ENCODE results near the gene ATXN1. TPM values are rescaled to one million over a fixed set of nuclear protein-coding genes. Genes with fewer than 3 reads are reported as not detected.

Gene ATXN1
- total and polyA plus RNA-seq, 2 of the 13 experiments (the other 11 are each of a cell fraction or from before 2014, with no cell fraction given), result 20.7 to 39.5 TPM

DNA sequence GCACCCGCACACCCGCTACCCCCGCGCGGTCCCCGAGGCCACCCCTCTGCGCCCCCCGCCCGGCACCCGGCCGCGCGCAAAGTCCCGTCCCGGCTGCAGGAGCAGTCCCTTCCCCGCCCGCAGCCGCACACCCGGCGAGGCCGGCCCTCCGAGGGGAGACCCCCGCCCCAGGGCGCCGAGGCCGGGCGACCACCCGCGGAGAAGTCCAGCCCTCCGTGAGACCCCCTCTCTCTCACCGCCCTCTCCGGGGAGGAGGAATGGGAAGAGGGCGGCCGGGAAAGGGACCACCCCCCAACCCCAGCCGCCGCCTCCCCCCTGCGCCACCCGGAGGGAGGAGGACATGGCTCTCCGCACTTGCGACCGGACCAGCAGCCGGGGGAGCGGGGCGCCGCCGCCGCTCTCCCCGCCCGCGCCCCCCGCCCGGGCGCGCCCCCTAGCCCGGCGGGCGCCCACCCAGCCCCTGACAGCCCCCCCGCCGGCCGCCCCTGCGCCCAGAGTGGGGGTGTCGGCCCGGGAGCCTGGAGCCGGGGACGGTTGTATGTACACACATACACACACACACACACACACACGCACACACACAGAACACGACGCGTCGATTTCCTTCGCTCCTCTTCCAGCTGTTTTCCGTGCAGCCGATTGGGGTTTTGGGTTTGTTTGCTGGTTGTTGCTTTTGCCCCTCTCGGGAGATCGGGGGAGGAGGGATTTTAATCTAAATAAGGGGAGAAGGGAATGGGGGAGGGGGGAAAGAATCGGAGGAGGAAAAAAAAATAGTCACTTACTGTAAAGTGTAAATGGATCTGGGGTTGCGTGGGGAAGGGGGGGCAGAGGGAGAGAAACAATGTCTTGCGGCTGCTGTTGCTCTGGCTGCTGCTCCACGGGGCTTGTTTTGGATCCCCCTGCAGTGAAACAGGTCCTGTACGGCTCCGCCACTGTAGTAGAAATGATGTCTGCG, at the start of gene ATXN1 (continued):
- 0 out of 2 replicates have a peak, but pooled peaks have one; percentile 6 for TF ChIP-seq DR1 (CRISPR knock-in tag; IDR thresholded peaks at IDR 0.05)
- peak; percentile 51; the same call in 1 of the 2 replicates for TF ChIP-seq HDAC1 (CRISPR knock-in tag; IDR thresholded peaks at IDR 0.05)
- TF ChIP-seq HNF1A (IDR thresholded peaks at IDR 0.05; ENCODE audit: low read depth), result no peak
- no peak for TF ChIP-seq HNF1A (CRISPR knock-in tag; IDR thresholded peaks at IDR 0.05; ENCODE audit: borderline replicate concordance)
- TF ChIP-seq ZNF749 (CRISPR knock-in tag; IDR thresholded peaks at IDR 0.05; ENCODE audit: borderline replicate concordance), result no peak
- no peak; the same call in 1 of the 2 replicates for TF ChIP-seq CREB1 (IDR thresholded peaks at IDR 0.05)
- no peak for TF ChIP-seq CREB1 (CRISPR knock-in tag; IDR thresholded peaks at IDR 0.05)
- no peak for TF ChIP-seq NCOA5 (CRISPR knock-in tag; IDR thresholded peaks at IDR 0.05)
- TF ChIP-seq ZNF891 (CRISPR knock-in tag; IDR thresholded peaks at IDR 0.05), result no peak
- 0 out of 2 replicates have a peak, but pooled peaks have one; percentile 4 for TF ChIP-seq MNT (IDR thresholded peaks at IDR 0.05)
- peak; percentile 46; the same call in 1 of the 2 replicates for TF ChIP-seq ZNF552 (CRISPR knock-in tag; IDR thresholded peaks at IDR 0.05; ENCODE audit: borderline replicate concordance)
- TF ChIP-seq ZNF383 (CRISPR knock-in tag; IDR thresholded peaks at IDR 0.05; ENCODE audit: borderline replicate concordance), result 0 out of 2 replicates have a peak, but pooled peaks have one; percentile 17
- TF ChIP-seq GPN1 (CRISPR knock-in tag; IDR thresholded peaks at IDR 0.05; ENCODE audit: borderline replicate concordance), result no peak
- no peak for TF ChIP-seq ZNF564 (CRISPR knock-in tag; IDR thresholded peaks at IDR 0.05)
- 0 out of 2 replicates have a peak, but pooled peaks have one; percentile 7 for TF ChIP-seq ZFY (CRISPR knock-in tag; IDR thresholded peaks at IDR 0.05)
- no peak for TF ChIP-seq TRIM22 (IDR thresholded peaks at IDR 0.05)
- TF ChIP-seq RAD21 (CRISPR knock-in tag; IDR thresholded peaks at IDR 0.05), result no peak
- no peak for TF ChIP-seq RFX1 (IDR thresholded peaks at IDR 0.05)
- no peak for TF ChIP-seq IRF1 (CRISPR knock-in tag; IDR thresholded peaks at IDR 0.05; ENCODE audit: low read depth)
- TF ChIP-seq HBP1 (CRISPR knock-in tag; IDR thresholded peaks at IDR 0.05; ENCODE audit: low read depth), result 0 out of 2 replicates have a peak, but pooled peaks have one; percentile 52
